Measurements from ENCODE around the gene PSKH1. TPM values are rescaled to one million over a fixed set of nuclear protein-coding genes. Genes with fewer than 3 reads are reported as not detected.

Gene PSKH1
- total and polyA plus RNA-seq, 5 experiments from 2014 or later, result 20.8 to 34.5 (median 26.6) TPM

GRCh38 chr16:67939507-67940445, 46.7 kb downstream of the PSKH1 start:
- POLR2A ChIA-PET, result interaction anchor here (0.7 to 2.0 kb wide), 12 partner anchors 10 to 436 kb away, joined by 3 to 6 read pairs (median 4); partner anchors contain the start of genes PSKH1, SLC12A4 and TSNAXIP1
- peak in 9 of 10 donors; percentile 35 to 79 (median 40) for DNase-seq
- H3K36me3 Mint-ChIP-seq, result peaks cover 4 to 15% (median 6%) of the 10 kb centered on the region in 3 donors
- no peaks in the 10 kb centered on the region for H3K27me3 Mint-ChIP-seq
- peak overlapping the region; percentile 50 to 86 (median 70) for H3K4me3 Mint-ChIP-seq
- peak; percentile 1 to 6 for ATAC-seq
- H3K9me3 Mint-ChIP-seq, result no peaks in the 10 kb centered on the region
- H3K4me1 Mint-ChIP-seq, result peaks cover 33 to 49% (median 47%) of the 10 kb centered on the region in 4 donors
- H3K27ac Mint-ChIP-seq, result peak overlapping the region; percentile 84 to 95 (median 92)

DNA sequence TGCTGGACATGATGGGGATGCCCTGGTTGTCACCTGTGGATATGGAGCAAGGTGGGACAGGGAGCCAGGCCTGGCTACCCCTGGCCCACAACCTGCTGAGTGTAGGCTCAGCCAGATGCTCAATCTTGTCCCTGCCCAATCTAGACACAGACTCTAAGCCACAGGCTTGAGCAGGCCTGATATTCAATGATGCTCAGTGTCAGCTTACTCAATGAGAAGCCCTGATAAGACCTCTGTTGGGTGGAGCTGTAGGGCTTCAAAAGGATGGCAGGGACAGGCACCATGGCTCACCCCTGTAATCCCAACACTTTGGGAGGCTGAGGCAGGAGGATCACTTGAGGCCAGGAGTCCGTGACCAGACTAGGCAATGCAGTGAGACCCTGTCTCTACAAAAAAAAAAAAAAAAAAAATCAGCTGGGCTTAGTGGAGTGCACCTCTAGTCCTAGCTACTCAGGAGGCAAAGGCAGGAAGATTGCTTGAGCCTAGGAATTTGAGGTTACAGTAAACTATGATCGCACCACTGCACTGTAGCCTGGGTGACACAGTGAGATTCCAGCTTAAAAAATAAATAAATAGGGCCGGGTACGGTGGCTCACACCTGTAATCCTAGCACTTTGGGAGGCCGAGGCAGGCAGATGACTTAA, 47.5 kb downstream of the PSKH1 start:
- peaks cover 4 to 7% (median 5%) of the 10 kb centered on the region in 3 donors for H3K36me3 Mint-ChIP-seq
- H3K4me3 Mint-ChIP-seq, result peak overlapping the region; percentile 50 to 86 (median 70)
- DNase-seq (no peak), ATAC-seq (no peak)
- H3K27me3 Mint-ChIP-seq, result no peaks in the 10 kb centered on the region
- H3K9me3 Mint-ChIP-seq, result no peaks in the 10 kb centered on the region
- peak overlapping the region; percentile 84 to 95 (median 92) for H3K27ac Mint-ChIP-seq
- peaks cover 26 to 41% (median 39%) of the 10 kb centered on the region in 4 donors for H3K4me1 Mint-ChIP-seq
- POLR2A ChIA-PET, result interaction anchor here (0.6 to 2.0 kb wide), 12 partner anchors 9 to 437 kb away, joined by 3 to 6 read pairs (median 3); partner anchors contain the start of genes SLC12A4 and TSNAXIP1

GRCh38 chr16:67941469-67942199, 48.6 kb downstream of the PSKH1 start:
- Mint-ChIP-seq H3K4me3 (peak overlapping the region in 1 of 10 donors; percentile 60), H3K4me1 (peaks cover 23 to 42% (median 38%) of the 10 kb centered on the region in 4 donors), H3K36me3 (peaks cover 0 to 3% (median 1%) of the 10 kb centered on the region in 3 donors), H3K9me3 (no peaks in the 10 kb centered on the region), H3K27ac (peak overlapping the region in 9 of 10 donors; percentile 34 to 95 (median 74)), H3K27me3 (no peaks in the 10 kb centered on the region)
- no peak for ATAC-seq
- POLR2A ChIA-PET, result interaction anchor here (0.6 to 1.7 kb wide), 6 partner anchors 10 to 345 kb away, joined by 3 to 7 read pairs (median 4); partner anchors contain the start of gene CTRL
- no peak for DNase-seq

- peak overlapping the region in 8 of 10 donors; percentile 46 to 90 (median 72) for H3K27ac Mint-ChIP-seq
- POLR2A ChIA-PET, result interaction anchor here (0.6 to 1.7 kb wide), 5 partner anchors 10 to 344 kb away, joined by 3 to 7 read pairs (median 3); partner anchors contain the start of gene CTRL
- peaks cover 0 to 3% (median 1%) of the 10 kb centered on the region in 3 donors for H3K36me3 Mint-ChIP-seq
- H3K4me3 Mint-ChIP-seq, result peak overlapping the region in 1 of 10 donors; percentile 20
- peaks cover 18 to 37% (median 33%) of the 10 kb centered on the region in 4 donors for H3K4me1 Mint-ChIP-seq
- ATAC-seq (peak; percentile 37 to 41), DNase-seq (peak in 3 of 10 donors; percentile 22 to 36 (median 29))
- no peaks in the 10 kb centered on the region for H3K9me3 Mint-ChIP-seq
- no peaks in the 10 kb centered on the region for H3K27me3 Mint-ChIP-seq
Measured at GRCh38 chr16:67942200-67942509, 49.1 kb downstream of the PSKH1 start.

- peaks cover 0 to 3% (median 1%) of the 10 kb centered on the region in 3 donors for H3K36me3 Mint-ChIP-seq
- peaks cover 14 to 33% (median 29%) of the 10 kb centered on the region in 4 donors for H3K4me1 Mint-ChIP-seq
- no peak for DNase-seq
- H3K9me3 Mint-ChIP-seq, result no peaks in the 10 kb centered on the region
- H3K4me3 Mint-ChIP-seq, result no peak overlapping the region
- H3K27ac Mint-ChIP-seq, result peak overlapping the region in 2 of 10 donors; percentile 76 to 90
- H3K27me3 Mint-ChIP-seq, result no peaks in the 10 kb centered on the region
- no peak for ATAC-seq
- POLR2A ChIA-PET, result interaction anchor here (0.6 to 1.7 kb wide), 4 partner anchors 11 to 344 kb away, joined by 3 to 7 read pairs (median 4); partner anchors contain the start of gene CTRL
Measured at GRCh38 chr16:67942510-67943255, 49.6 kb downstream of the PSKH1 start.

DNA sequence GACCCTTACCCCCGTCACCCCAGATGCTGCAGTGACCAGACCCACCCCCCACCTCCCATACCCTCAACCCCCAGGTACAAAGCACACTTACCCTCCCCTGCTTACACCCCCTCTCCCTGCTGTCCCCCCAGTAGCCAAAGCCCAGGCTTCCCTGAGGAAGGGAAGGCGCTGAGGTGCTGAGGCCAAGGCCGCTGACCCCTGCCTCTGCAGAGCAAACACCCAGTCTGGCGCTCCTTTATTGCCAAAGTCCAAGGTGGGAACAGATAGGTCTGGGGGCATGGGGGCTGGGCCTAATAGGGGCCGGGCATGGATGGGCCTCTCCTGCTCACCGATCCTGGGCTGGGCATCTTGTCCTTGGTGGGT, 50.2 kb downstream of the PSKH1 start:
- DNase-seq (no peak), ATAC-seq (no peak)
- Mint-ChIP-seq H3K36me3 (peaks cover 0 to 3% (median 1%) of the 10 kb centered on the region in 3 donors), H3K9me3 (no peaks in the 10 kb centered on the region), H3K4me1 (peaks cover 16 to 33% (median 29%) of the 10 kb centered on the region in 4 donors), H3K27me3 (no peaks in the 10 kb centered on the region), H3K4me3 (no peak overlapping the region), H3K27ac (no peak overlapping the region)
- POLR2A ChIA-PET, result no interaction called here

GRCh38 chr16:67943619-67944504, 50.8 kb downstream of the PSKH1 start, which contains the start of gene LCAT:
TSS of gene LCAT (minus strand) at chr16:67944120. CDS start at chr16:67944101, 19 bp downstream.
- Mint-ChIP-seq H3K27ac (peak within 1 kb of the TSS in 2 of 10 donors; percentile 5 to 65), H3K4me3 (no peak within 1 kb of the TSS), H3K27me3 (no peaks in the 10 kb centered on the region), H3K36me3 (peaks cover 0 to 3% (median 1%) of the 10 kb centered on the region in 3 donors), H3K4me1 (peaks cover 17 to 32% (median 28%) of the 10 kb centered on the region in 4 donors), H3K9me3 (no peaks in the 10 kb centered on the region)
- ATAC-seq (no peak), DNase-seq (no peak)
- POLR2A ChIA-PET, result interaction anchor here (0.9 to 1.2 kb wide), 2 partner anchors 8 to 17 kb away, joined by 3 to 4 read pairs; no protein-coding TSS in a partner anchor

DNA sequence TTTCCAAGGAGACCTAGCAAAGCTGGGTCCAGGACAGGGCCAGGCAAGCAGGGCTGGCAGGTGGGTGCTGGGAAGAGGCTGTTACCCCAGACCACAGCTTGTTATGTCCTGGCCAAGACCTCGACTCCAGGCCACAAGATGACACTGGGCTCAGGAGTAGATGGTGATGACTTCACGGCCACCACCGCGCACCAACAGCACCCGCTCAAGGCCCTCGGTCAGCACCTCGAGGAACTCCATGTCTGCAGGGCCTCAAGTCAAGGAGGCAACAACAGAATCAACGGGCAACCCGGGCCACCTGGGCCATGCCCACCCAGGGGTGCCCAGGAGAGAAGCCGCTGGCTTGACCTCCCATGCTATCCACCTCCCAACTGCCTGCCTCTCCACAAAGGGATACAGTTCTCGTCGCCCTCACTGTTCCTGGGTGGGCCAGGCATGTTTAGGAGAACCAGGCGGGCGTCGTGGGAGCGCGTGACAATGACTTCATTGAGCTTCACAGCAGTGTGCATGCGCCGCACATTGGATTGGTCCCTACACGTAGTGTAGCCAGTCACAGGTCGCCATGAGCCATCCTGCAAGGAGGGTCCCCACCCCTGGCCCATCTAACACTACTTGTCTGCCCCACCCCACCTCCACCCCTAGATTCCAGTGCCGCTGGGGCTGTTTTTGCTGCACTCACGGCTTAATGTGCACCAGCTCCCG, 51.8 kb downstream of the PSKH1 start:
- ATAC-seq (no peak), DNase-seq (no peak)
- Mint-ChIP-seq H3K36me3 (peaks cover 0 to 3% (median 1%) of the 10 kb centered on the region in 3 donors), H3K27me3 (no peaks in the 10 kb centered on the region), H3K27ac (no peak overlapping the region), H3K9me3 (no peaks in the 10 kb centered on the region), H3K4me1 (peaks cover 14 to 24% (median 20%) of the 10 kb centered on the region in 4 donors), H3K4me3 (no peak overlapping the region)
- POLR2A ChIA-PET, result interaction anchor here (0.7 to 1.2 kb wide), 3 partner anchors 9 to 71 kb away, joined by 3 to 4 read pairs (median 3); no protein-coding TSS in a partner anchor

DNA sequence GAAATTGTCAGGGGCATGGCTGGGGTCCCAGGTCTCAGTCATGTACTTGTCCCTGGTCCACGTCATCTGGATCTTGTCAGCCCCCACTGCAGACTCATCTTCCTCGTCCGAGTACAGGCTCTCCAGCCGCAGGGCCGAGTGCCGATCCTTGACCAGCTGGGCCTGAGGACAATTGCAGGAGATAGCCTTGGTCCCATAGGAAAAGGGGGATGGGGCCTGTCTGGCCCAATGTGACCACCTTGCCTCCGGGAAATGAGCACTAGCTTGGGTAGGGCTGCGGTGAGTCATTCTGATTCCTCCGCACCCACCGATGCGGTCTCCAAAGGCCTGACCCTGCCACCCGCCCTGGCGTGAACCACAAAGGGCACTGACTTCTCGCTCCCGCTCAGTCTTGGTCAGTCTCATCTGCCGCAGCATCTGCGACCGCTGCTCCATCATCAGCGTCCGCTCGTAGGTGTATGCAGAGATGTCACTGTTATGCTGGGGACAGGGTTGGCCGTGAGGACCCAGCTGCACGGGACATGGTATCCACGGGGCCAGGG, 52.4 kb downstream of the PSKH1 start:
- Mint-ChIP-seq H3K27me3 (no peaks in the 10 kb centered on the region), H3K4me1 (peaks cover 11 to 17% (median 14%) of the 10 kb centered on the region in 4 donors), H3K4me3 (no peak overlapping the region), H3K36me3 (peaks cover 0 to 3% (median 1%) of the 10 kb centered on the region in 3 donors), H3K27ac (no peak overlapping the region), H3K9me3 (no peaks in the 10 kb centered on the region)
- ATAC-seq (no peak), DNase-seq (no peak)
- POLR2A ChIA-PET, result interaction anchor here (0.7 to 0.9 kb wide), 2 partner anchors 9 to 72 kb away, joined by 3 to 4 read pairs; partner anchors contain the start of gene PSMB10

- Mint-ChIP-seq H3K4me3 (no peak overlapping the region), H3K36me3 (peaks cover 0 to 3% (median 1%) of the 10 kb centered on the region in 3 donors), H3K9me3 (no peaks in the 10 kb centered on the region), H3K4me1 (peaks cover 9 to 16% (median 12%) of the 10 kb centered on the region in 4 donors), H3K27ac (peak overlapping the region in 2 of 10 donors; percentile 13 to 43), H3K27me3 (no peaks in the 10 kb centered on the region)
- no peak for DNase-seq
- POLR2A ChIA-PET, result interaction anchor here (0.9 to 1.1 kb wide), 2 partner anchors 10 to 18 kb away, joined by 3 to 4 read pairs; partner anchors contain the start of gene PSMB10
- ATAC-seq, result no peak
Measured at GRCh38 chr16:67946128-67946569, 53.1 kb downstream of the PSKH1 start.

All from naive thymus-derived CD8-positive, alpha-beta T cell (primary cell).